NK-92 (cell line): ENCODE results near the gene CARD19.
"Not testable (repeated sequence)": the region's sequence is repeated elsewhere in the genome, so short reads cannot be mapped to it uniquely, and the experiment has no call there.

ENCODE experiments used
- DNase-seq: peaks from one replicate; lab custom pipeline; 2025; ENCODE audit not compliant: unreplicated experiment; lab: John Stamatoyannopoulos, UW

The CARD19 gene

GRCh38 chr9:93129691-93130500 lies 33.9 kb downstream of the CARD19 start:
- DNase-seq, result no peak

DNA sequence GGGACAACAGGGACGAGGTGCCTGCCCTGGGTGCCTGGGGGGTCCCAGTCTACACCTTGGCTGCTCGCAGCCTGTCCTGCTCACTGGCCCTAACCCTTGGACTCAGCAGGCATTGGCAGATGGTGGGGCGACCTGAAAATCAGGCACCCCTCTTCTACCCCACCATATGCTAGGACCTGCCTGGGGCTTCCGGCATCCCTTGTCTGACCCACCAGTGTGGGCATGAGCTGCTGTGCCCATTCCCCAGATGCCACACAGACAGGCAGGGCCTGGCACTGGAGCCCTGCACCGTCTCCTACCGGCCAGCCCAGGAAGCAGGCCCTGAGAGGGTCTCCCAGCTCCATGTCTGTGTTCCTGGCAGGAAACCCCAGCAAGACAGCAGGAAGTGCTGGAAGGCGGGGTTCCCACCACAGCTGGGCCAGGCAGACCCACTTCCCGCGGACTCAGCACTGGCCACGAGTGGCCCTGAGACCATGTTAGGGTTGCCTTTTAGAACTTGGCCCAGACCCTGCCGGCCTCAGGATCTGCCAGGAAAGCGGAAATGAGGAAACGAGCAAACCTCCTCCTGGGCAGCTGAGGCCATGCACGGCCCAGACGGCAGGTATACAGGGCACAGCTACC lies 35.0 kb downstream of the CARD19 start:
- DNase-seq, result no peak

DNA sequence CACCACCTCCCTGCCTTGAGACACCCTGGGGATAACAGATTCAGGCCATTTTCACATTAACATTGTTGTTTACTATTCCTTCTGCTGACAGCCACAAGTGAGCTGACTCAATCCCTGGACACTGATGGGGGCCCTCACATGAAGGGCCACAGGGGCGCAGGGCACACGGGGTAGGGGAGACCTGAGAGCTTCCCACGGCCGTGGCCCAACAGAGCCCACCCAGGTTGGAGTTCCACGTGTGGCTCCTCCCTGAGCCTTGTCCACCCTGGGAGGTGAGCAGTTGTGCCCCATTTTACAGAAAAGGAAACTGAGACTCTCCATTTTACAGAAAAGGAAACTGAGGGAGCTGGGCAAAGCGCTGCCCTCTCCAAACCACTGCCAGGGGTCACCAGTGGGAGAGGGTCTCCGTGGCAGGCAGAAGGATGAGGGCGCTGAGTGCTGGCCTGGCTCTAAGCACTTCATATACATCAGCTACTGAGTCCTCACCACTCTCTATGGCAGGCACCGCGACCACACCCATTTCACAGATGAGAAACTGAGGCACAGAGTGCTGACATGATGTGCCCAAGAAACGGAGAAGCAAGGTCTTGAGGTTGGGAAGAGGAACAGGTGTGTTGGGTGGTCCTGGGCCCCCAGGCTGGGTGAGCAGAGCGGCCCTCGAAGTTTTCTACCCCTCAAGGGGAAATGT lies 35.7 kb downstream of the CARD19 start:
- no peak for DNase-seq

- DNase-seq, result no peak
These were observed 36.4 kb downstream of the CARD19 start for GRCh38 chr9:93132287-93132927.

GRCh38 chr9:93132946-93133680 lies 37.1 kb downstream of the CARD19 start:
- DNase-seq, result no peak

DNA sequence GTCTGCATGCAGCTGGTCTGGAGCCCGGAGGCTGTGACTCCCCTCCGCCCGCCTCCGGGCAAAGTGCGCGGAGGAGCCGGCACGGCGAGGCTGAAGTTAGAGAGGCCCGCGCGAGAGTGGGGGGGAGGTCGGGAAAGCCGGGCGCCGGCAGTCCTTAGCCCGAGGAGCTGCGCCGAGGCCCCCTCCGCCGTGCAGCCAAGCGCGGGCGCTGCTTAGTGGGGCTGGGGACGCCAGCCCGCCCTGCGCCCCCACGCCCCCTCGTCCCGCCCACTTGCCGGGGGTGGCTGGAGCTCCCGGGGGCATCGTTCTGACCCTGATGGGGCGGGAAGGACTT lies 37.6 kb downstream of the CARD19 start:
- DNase-seq, result no peak

GRCh38 chr9:93134015-93134739 lies 38.2 kb downstream of the CARD19 start, which contains the start of gene NINJ1:
NINJ1 (minus strand) TSS chr9:93134251; CDS start chr9:93134217, 34 bp downstream.
- no peak for DNase-seq

DNA sequence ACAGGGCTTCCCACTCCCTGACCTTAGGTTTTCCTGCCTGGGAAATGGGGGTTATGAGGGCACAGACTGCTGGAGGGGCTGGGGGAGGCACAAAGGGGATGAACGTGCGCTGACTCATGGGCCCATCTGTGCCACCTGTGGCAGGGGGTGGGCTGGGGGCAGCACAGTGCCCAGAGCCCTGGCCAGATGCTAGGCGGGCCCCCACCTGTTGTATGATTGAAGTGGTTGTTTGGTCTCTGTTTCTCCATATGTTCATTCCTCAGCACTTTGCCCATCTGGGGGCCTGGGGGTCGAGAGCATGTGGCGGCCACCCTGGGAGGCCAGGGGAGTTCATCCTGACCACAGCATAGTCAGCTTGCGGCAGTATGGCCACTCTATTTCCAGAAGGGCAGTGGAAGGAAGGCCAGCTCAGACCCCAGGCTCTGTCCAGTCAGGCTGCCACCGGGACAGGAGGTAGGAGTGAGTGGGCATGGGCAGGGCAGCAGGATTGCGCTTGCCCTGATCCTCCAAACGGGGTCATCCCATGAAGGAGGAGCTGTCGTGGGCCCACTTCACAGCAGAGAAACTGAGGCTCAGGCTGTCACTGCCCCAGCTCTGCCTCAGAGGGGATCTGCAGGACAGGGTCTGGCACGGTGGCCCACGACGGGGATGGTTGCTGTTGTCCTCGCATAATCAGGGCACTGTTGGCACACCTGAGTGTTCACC lies 38.9 kb downstream of the CARD19 start:
- no peak for DNase-seq

- no peak for DNase-seq
These were observed 40.0 kb downstream of the CARD19 start for GRCh38 chr9:93136011-93136440.

DNA sequence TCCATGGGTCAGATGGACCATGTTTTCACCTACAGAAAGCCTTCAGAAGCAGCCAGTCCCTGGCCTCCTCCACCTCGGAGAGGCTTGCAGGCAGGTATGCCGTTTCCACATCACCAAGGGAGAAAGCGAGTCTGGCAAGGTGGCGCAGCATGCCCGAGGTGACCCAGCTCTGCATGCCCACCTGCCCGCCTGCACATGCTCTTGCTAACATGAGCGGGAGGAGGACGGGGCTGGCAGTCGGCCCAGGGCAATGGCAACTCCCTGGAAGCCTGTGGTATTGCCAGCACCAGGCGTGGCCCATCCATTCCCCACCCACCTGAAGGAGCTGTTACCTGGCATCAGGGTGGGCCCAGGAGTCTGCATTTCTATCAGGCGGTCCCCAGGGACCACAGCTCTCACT lies 41.3 kb downstream of the CARD19 start:
- DNase-seq, result no peak

- no peak for DNase-seq
These were observed 42.3 kb downstream of the CARD19 start for GRCh38 chr9:93138171-93138764.

- no peak for DNase-seq
These were observed 43.6 kb downstream of the CARD19 start for GRCh38 chr9:93139365-93140182.

DNA sequence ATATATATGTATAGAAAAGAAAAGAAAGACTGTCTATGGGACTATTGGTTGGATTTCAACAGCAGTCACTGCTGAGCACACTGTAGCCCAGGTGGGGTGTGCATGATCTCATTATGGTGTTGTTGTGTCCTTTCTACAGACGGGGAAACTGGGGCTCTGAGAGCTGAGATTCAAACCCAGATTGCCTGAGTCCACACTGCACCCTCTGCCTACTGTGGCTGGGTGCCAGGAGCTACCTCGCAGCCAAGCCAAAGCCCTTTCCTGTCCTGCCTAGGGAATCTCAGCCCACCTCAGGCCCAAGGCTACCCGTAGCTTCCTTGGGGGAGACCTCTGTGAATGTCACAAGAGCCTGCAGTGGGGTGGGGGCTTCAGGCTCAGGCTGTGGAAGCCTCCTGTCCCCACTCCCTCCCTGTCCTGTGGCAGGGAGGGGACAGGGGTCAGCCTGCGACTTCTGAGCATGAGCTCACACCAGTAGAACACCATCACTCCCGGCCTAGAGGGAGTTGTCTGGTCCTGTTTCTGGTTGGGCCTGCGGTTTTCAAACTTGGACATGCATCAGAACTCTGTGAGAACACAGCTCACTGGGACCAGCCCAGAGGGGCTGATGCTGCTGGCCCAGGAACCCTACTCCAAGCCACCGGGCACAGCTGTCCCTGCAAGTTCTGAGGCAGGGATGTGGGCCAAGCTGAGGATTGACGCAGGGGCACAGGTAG lies 45.9 kb downstream of the CARD19 start:
- no peak for DNase-seq

DNA sequence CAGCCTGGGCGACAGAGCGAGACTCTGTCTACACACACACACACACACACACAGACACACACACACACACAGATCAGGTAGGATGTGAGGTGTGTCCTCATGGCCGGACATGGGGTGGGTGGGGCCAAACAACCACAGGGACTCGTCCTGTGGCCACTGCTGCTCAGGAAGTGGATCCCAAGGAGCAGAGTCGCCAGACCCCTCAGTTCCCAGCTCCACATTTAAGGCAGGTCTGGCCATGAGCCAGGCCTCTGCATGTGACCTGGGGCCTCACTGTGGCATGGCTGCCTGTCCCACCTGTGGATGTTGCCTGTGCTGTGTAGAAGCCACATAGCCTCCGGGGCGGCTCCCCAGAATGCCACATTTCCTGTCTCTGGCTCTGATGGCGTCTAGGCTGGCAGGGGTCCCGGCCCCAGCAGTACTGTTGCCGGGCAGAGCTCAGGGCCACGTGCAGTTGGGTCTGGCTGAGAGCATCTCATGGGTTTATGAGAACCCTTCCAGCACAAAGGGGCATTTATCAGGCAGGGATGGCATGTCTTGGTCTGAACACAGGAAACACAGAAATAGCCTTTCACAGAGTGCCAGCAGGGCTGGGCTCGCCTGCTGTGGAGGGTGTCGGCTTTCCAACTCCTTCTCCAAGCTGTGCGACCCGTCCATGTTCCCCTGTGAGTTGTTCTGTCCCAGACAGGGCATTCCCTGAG lies 48.0 kb downstream of the CARD19 start:
- DNase-seq, result no peak

- not testable (repeated sequence) for DNase-seq
These were observed 50.7 kb downstream of the CARD19 start for GRCh38 chr9:93146696-93147095.

- no peak for DNase-seq
These were observed 51.6 kb downstream of the CARD19 start for GRCh38 chr9:93147632-93148031.

DNA sequence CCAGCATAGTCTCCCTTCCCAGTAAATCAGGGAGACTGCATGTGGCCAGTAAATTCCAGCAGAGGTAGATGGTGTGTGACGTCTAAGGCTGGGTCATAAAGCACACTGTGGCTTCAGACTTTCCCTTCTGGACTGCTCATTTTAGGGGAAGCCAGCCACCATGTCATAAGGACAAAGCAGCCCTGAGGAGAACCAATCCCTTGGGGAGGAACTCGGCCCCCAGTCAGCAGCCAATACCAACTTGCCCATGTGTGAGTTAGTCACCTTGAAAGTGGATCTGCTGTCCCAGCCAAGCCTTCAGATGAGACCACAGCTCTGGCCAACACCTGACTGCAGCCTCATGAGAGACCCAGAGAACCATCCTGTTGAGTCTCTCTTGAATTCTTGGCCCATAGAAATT lies 52.7 kb downstream of the CARD19 start:
- DNase-seq, result no peak
